DMS79 (cell line): ENCODE results near the gene ARHGEF38.

Experiments
- DNase-seq: peaks from one replicate; lab custom pipeline; 2025; lab: John Stamatoyannopoulos, UW

The ARHGEF38 gene

GRCh38 chr4:105613306-105613705, 60.9 kb downstream of the ARHGEF38 start:
- no peak for DNase-seq

GRCh38 chr4:105619188-105619931, 66.9 kb downstream of the ARHGEF38 start:
- no peak for DNase-seq

GRCh38 chr4:105620640-105621323, 68.4 kb downstream of the ARHGEF38 start:
- no peak for DNase-seq

- DNase-seq = no peak
Observed at GRCh38 chr4:105622269-105622668, 69.8 kb downstream of the ARHGEF38 start.

GRCh38 chr4:105623099-105623498, 70.7 kb downstream of the ARHGEF38 start:
- DNase-seq = no peak

GRCh38 chr4:105624530-105624929, 72.1 kb downstream of the ARHGEF38 start:
- DNase-seq = no peak

GRCh38 chr4:105625214-105625613, 72.8 kb downstream of the ARHGEF38 start:
- DNase-seq = no peak

GRCh38 chr4:105626846-105627245, 74.4 kb downstream of the ARHGEF38 start:
- DNase-seq = no peak

GRCh38 chr4:105627620-105628019, 75.2 kb downstream of the ARHGEF38 start:
- DNase-seq = no peak

GRCh38 chr4:105630670-105631655, 78.5 kb downstream of the ARHGEF38 start:
- DNase-seq = no peak

- DNase-seq = no peak
Observed at GRCh38 chr4:105631818-105632400, 79.5 kb downstream of the ARHGEF38 start.

GRCh38 chr4:105632599-105632998, 80.2 kb downstream of the ARHGEF38 start:
- no peak for DNase-seq

- no peak for DNase-seq
Observed at GRCh38 chr4:105633241-105633640, 80.8 kb downstream of the ARHGEF38 start.

- no peak for DNase-seq
Observed at GRCh38 chr4:105634402-105635080, 82.1 kb downstream of the ARHGEF38 start.

GRCh38 chr4:105637408-105638176, 85.2 kb downstream of the ARHGEF38 start:
- peak; percentile 12 for DNase-seq

- no peak for DNase-seq
Observed at GRCh38 chr4:105641845-105642244, 89.4 kb downstream of the ARHGEF38 start.

GRCh38 chr4:105644257-105644656, 91.8 kb downstream of the ARHGEF38 start:
- no peak for DNase-seq

- no peak for DNase-seq
Observed at GRCh38 chr4:105645440-105645839, 93.0 kb downstream of the ARHGEF38 start.

GRCh38 chr4:105650190-105650589, 97.8 kb downstream of the ARHGEF38 start:
- no peak for DNase-seq

GRCh38 chr4:105651884-105652283, 99.5 kb downstream of the ARHGEF38 start:
- no peak for DNase-seq
